Fibroblast of the conjunctiva (primary cell): ENCODE measurements around the gene TOGARAM1.
A peak's percentile ranks its signal among the peaks of the same experiment; 100 is the strongest.

Experiments
- DNase-seq: peaks from one replicate; pipeline ENCODE4 v3.0.0-alpha.2; 2010; ENCODE audit warnings: low read depth

Gene TOGARAM1

GRCh38 chr14:44961554-44962333 is at the start of gene TOGARAM1, which contains the start of gene KLHL28:
Gene TOGARAM1 (plus strand): TSS chr14:44962190. CDS start chr14:44962422, 232 bp downstream.
Gene KLHL28 (minus strand): TSS chr14:44961947. CDS start chr14:44945928, 16,019 bp downstream.
- DNase-seq, result peak; percentile 100

GRCh38 chr14:44914849-44915248 is 47.1 kb upstream of the TOGARAM1 start:
- no peak for DNase-seq

GRCh38 chr14:44928793-44929192 is 33.2 kb upstream of the TOGARAM1 start:
- DNase-seq, result no peak

DNA sequence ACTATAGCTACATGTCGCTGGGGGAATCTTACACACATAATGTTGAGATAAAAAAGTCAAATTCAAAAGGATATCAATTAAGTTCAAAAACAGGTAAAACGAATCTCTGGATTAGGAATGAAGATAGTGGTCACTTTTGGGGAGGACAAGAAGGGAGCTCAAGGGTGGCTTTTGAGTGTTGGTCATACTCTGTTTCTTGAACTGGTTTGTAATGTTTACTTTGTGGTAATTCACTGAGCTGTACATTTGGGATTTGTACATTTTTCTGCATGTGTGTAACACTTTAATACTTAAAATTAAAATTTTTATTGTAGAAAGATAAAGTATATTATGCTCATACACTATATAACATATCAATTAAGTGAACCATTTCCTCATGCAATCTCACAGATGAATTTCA is 26.8 kb upstream of the TOGARAM1 start:
- DNase-seq, result no peak

- no peak for DNase-seq
These were observed 24.4 kb upstream of the TOGARAM1 start for GRCh38 chr14:44937547-44937946.

DNA sequence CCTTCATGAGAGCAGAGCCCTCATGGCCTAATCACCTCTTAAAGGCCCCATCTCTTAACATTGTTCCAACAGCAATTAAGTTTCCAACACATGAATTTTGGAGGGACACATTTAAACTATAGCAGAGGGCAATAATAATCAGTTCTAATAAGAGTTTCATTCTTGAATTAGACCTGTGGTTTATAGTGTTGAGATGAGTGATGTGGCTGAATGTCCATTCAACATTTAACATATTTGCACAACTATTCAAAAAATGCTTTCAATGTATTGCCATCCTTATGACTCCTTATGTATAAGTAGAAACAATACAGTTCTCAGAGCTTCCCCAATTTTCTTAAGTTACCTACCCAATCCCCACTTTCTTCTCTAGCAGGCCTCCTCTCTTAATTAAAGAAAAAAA is 21.8 kb upstream of the TOGARAM1 start:
- DNase-seq, result no peak

GRCh38 chr14:44940944-44941343 is 21.0 kb upstream of the TOGARAM1 start:
- DNase-seq, result no peak

DNA sequence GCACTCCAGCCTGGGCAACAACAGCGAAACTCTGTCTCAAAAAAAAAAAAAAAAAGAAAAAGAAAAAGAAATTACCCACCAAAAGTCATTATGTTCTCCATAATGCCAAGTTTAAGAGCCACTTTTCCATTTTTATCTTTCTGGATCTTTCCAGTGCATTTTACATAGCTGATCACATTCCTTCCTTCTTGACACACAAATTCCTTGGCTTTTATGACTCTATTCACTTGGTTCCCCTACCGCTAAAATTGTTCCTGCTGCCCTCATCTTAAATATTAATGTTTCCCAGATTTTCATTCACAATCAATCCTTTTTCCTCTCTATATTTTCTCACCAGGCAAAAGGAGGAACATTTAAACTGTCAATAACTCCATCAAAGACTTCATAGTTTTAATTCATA is 20.4 kb upstream of the TOGARAM1 start:
- DNase-seq, result no peak

GRCh38 chr14:44942436-44942835 is 19.6 kb upstream of the TOGARAM1 start:
- DNase-seq, result no peak

DNA sequence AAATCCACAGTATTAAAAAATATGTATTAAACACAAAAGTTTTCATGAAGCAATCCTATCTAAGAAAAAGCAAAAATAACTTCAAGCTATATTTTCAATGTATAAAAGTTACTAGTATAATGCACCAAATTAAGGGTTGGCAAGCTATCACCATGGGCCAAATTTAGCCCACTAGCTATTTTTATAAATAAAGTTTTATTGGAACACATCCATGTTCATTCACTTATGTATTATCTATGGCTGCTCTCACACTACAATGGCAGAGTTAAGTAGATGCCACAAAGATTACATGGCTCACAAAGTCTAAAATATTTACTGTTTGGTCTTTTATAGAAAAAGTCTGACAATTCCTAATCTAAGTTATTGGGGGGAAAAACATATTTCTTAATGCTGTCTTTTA is 17.9 kb upstream of the TOGARAM1 start:
- no peak for DNase-seq

DNA sequence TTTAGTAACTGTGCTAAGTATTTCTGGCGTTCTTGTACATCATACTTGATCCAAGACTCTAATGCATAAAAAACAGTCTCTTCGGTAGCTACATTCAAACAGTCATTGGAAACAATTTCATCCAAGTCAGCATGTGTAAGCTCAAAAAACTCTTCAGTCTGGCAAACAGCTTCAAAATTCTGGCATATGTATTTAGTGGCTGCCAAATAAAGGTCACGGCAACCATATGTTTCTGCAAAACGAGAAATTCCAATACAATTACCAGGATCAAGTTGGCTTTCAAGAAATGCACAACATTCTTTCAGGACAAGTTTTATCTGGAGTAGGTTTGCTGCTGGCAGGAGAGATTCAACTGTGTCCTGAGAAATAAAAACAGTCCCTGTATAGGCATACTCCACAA is 16.7 kb upstream of the TOGARAM1 start:
- DNase-seq, result peak; percentile 91

- DNase-seq, result no peak
These were observed 10.9 kb upstream of the TOGARAM1 start for GRCh38 chr14:44951051-44951450.

DNA sequence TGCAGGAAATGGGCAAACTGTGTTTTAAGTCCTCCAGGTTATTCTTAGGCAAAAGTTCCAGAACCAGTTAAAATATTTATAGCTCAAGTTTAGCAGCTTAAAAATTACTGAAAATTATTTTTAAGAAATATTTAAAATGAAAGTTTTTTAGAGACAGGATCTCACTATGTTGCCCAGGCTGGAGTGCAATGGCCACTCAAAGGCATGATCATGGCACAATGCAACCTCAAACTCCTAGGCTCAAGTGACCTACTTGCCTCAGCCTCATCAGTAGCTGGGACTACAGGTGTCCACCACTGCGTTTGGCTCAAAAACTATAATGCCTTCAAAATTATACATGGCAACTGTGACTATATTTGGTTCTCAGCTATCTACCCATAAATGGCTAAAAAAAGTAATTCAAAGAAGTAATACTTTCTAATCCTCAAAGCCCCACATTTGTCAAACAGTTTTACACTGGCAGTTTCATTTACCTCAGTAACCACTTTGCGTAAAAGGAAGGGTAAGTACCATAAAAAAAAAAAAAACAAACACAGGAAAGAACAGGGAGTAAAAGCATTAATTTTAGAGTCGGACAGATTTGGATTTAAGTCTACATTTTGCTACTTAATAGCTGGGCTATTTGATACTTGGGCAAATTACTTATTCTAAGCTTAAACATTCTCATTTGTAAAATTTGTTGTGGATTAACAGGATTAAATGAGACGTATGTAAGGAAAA is 9.4 kb upstream of the TOGARAM1 start:
- no peak for DNase-seq

GRCh38 chr14:44954750-44955149 is 7.2 kb upstream of the TOGARAM1 start:
- no peak for DNase-seq

- no peak for DNase-seq
These were observed 6.5 kb upstream of the TOGARAM1 start for GRCh38 chr14:44955528-44955927.

DNA sequence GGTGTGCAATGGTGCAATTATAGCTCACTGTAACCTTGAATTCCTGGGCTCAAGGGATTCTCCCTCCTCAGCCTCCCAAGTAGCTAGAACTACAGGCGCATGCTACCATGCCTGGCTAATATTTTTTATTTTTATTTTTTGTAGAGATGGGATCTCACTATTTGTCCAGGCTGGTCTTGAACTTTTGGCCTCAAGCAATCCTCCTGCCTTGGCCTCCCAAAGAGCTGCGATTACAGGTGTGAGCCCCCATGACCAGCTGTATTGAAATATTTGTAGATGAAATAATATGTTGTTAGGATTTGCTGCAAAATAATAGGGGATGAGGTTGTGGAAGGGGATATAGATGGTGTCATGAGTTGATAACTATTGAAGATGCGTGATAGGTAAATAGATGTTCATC is 5.1 kb upstream of the TOGARAM1 start:
- no peak for DNase-seq

DNA sequence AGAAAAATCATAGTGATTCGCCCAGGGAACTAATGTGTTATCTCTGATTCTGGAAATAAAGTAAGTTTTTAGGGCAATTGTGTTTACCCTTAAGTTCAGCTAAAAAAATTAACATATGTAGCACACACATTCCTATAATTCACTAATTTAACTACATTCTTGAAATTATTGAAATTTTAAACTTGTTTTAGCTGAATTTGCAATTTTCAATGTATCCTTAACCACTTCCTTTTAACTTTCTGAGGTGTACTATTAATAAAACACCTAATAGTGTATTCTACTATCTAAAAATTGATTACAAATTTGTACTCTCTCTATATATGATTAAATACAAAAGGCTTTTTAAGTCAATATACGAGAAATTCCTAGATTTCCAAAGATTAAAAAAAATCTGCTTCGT is 2.5 kb upstream of the TOGARAM1 start:
- no peak for DNase-seq

GRCh38 chr14:44960146-44960545 is 1.8 kb upstream of the TOGARAM1 start:
- no peak for DNase-seq

DNA sequence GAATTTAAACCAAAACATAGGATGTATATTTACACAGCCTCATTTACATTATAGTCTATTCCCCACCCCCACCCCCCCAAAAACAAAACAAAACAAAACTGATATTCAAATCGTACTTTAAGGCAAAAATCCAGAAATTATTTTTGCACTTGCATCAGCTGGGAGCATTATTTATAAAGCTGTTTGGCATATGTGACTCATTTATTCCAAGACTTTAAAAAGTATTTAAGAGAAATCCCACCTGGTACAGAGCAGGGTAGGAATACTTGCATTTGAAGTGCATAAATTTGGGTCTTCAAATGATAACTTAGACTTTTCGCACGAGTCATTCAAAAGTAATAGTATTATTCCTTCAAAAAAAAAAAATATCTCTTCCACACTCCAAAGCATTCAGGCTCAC is 1.3 kb upstream of the TOGARAM1 start:
- DNase-seq, result no peak

GRCh38 chr14:44961151-44961553 is 838 bp upstream of the TOGARAM1 start:
- peak; percentile 38 for DNase-seq

DNA sequence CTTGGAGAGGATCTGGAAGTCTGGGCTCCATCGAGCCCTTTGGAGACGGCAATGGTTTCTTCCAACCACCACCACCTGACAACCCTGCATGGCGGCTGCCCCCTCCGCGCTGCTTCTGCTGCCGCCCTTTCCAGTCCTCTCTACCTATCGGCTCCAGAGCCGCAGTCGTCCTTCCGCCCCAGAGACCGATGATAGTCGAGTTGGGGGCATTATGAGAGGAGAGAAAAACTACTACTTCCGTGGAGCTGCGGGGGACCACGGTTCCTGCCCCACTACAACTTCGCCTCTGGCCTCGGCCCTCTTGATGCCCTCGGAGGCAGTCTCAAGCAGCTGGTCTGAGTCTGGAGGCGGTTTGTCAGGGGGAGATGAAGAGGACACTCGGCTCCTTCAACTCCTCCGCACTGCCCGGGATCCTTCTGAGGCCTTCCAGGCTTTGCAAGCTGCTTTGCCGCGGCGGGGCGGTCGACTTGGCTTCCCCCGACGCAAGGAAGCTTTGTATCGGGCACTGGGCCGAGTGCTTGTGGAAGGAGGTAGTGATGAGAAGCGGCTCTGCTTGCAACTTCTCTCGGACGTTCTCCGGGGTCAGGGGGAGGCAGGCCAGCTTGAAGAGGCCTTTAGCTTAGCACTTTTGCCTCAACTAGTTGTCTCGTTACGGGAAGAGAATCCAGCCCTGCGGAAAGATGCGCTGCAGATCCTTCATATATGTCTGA is 499 bp downstream of the TOGARAM1 start:
- DNase-seq, result no peak

DNA sequence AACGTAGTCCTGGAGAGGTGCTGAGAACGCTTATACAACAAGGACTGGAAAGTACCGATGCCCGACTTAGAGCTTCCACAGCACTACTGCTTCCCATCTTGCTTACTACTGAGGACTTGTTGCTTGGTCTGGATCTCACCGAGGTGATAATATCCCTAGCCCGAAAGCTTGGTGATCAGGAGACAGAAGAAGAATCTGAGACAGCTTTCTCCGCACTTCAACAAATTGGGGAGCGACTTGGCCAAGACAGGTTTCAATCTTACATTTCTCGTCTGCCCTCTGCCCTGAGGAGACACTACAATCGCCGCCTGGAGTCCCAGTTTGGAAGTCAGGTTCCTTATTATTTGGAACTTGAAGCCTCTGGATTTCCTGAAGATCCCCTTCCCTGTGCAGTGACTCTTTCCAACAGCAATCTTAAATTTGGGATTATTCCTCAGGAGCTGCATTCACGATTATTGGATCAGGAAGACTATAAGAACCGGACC is 1.1 kb downstream of the TOGARAM1 start:
- no peak for DNase-seq
